HG03442 (cell line): Measurements from ENCODE around the gene TFEC.

Experiments used
- ATAC-seq: cut with Tn5 transposase; IDR thresholded peaks from one replicate; pipeline ENCODE4 v1.9.1; 2021; ENCODE audit warnings: mild to moderate bottlenecking, moderate library complexity; ENCODE audit not compliant: unreplicated experiment

TFEC gene

GRCh38 chr7:115995701-115996100, 34.9 kb downstream of the TFEC start:
- no peak for ATAC-seq

- ATAC-seq, result no peak
These were observed 42.2 kb downstream of the TFEC start for GRCh38 chr7:115988401-115988800.

GRCh38 chr7:115987486-115987885, 43.1 kb downstream of the TFEC start:
- no peak for ATAC-seq

GRCh38 chr7:115984105-115984504, 46.5 kb downstream of the TFEC start:
- no peak for ATAC-seq

GRCh38 chr7:115980159-115980558, 50.4 kb downstream of the TFEC start:
- no peak for ATAC-seq

- ATAC-seq, result no peak
These were observed 53.9 kb downstream of the TFEC start for GRCh38 chr7:115976651-115977050.

- no peak for ATAC-seq
These were observed 54.8 kb downstream of the TFEC start for GRCh38 chr7:115975766-115976165.

GRCh38 chr7:115973406-115973805, 57.2 kb downstream of the TFEC start:
- ATAC-seq, result no peak

GRCh38 chr7:115971506-115971905, 59.1 kb downstream of the TFEC start:
- ATAC-seq, result no peak

- ATAC-seq, result no peak
These were observed 62.0 kb downstream of the TFEC start for GRCh38 chr7:115968596-115968995.

- ATAC-seq, result no peak
These were observed 62.4 kb downstream of the TFEC start for GRCh38 chr7:115968171-115968570.

GRCh38 chr7:115965796-115966475, 64.6 kb downstream of the TFEC start:
- ATAC-seq, result no peak

- no peak for ATAC-seq
These were observed 65.3 kb downstream of the TFEC start for GRCh38 chr7:115965236-115965635.

GRCh38 chr7:115964799-115965198, 65.8 kb downstream of the TFEC start:
- ATAC-seq, result no peak

GRCh38 chr7:115962340-115962739, 68.2 kb downstream of the TFEC start:
- no peak for ATAC-seq

GRCh38 chr7:115953592-115954255, 76.8 kb downstream of the TFEC start:
- ATAC-seq, result no peak

GRCh38 chr7:115952832-115953231, 77.7 kb downstream of the TFEC start:
- ATAC-seq, result no peak

GRCh38 chr7:115951547-115951946, 79.0 kb downstream of the TFEC start:
- ATAC-seq, result no peak

- no peak for ATAC-seq
These were observed 88.8 kb downstream of the TFEC start for GRCh38 chr7:115941703-115942268.

- no peak for ATAC-seq
These were observed 90.0 kb downstream of the TFEC start for GRCh38 chr7:115940460-115941060.

- ATAC-seq, result no peak
These were observed 92.6 kb downstream of the TFEC start for GRCh38 chr7:115937960-115938359.

- no peak for ATAC-seq
These were observed 97.1 kb downstream of the TFEC start for GRCh38 chr7:115933471-115933870.
